Neural progenitor cell (in vitro differentiated cells): ENCODE measurements around the gene OR8U1. TPM values are rescaled to one million over a fixed set of nuclear protein-coding genes. Genes with fewer than 3 reads are reported as not detected.

Source experiments
- DNase-seq: peaks from one replicate; pipeline ENCODE4 v3.0.0-alpha.2; 2016; ENCODE audit warnings: low spot score
- H2AFZ ChIP-seq: fragments of 200-600 bp; sonication (generic); replicated peaks from 2 replicates; pipeline ENCODE4 v1.6.1; 2016; ENCODE audit warnings: antibody characterized with exemption
- H3F3A ChIP-seq: fragments of 200-600 bp; sonication (generic); 2 replicates; pipeline ENCODE4 v1.6.1; 2016; ENCODE audit warnings: antibody characterized with exemption, low read depth
- H3K27ac ChIP-seq: fragments of 200-600 bp; sonication (generic); 2 replicates; pipeline ENCODE4 v1.5.1; 2016; ENCODE audit warnings: mild to moderate bottlenecking
- H3K27me3 ChIP-seq: fragments of 200-600 bp; sonication (generic); 2 replicates; pipeline ENCODE4 v1.6.1; 2016; ENCODE audit warnings: mild to moderate bottlenecking, moderate library complexity
- H3K36me3 ChIP-seq: fragments of 200-600 bp; sonication (generic); 2 replicates; pipeline ENCODE4 v1.5.1; 2016
- H3K4me1 ChIP-seq: fragments of 200-600 bp; sonication (generic); 2 replicates; pipeline ENCODE4 v1.6.1; 2016; ENCODE audit warnings: mixed run types
- H3K4me2 ChIP-seq: fragments of 200-600 bp; sonication (generic); 2 replicates; pipeline ENCODE4 v1.6.1; 2016
- H3K4me3 ChIP-seq: fragments of 200-600 bp; sonication (generic); 2 replicates; pipeline ENCODE4 v1.5.1; 2016
- H3K79me2 ChIP-seq: fragments of 200-600 bp; sonication (generic); 2 replicates; pipeline ENCODE4 v1.6.1; 2016; ENCODE audit warnings: low read depth
- H3K9ac ChIP-seq: fragments of 200-600 bp; sonication (generic); 2 replicates; pipeline ENCODE4 v1.6.1; 2016
- H3K9me3 ChIP-seq: fragments of 200-600 bp; sonication (generic); 2 replicates; pipeline ENCODE4 v1.5.1; 2016; ENCODE audit warnings: low read depth
- H4K20me1 ChIP-seq: fragments of 200-600 bp; sonication (generic); 2 replicates; pipeline ENCODE4 v1.6.1; 2016; ENCODE audit warnings: low read depth
- H3K27ac Mint-ChIP-seq: 3 replicates; pipeline ENCODE4 v1.8.0; 2021; ENCODE audit warnings: mixed read lengths
- H3K27me3 Mint-ChIP-seq: 2 replicates; pipeline ENCODE4 v1.8.0; 2022; ENCODE audit warnings: low read depth, mild to moderate bottlenecking, inconsistent platforms, moderate library complexity, mixed read lengths; ENCODE audit not compliant: insufficient read depth
- H3K36me3 Mint-ChIP-seq: 3 replicates; pipeline ENCODE4 v1.8.0; 2021; ENCODE audit warnings: mixed read lengths
- H3K4me1 Mint-ChIP-seq: 3 replicates; pipeline ENCODE4 v1.8.0; 2021; ENCODE audit warnings: mixed read lengths
- H3K4me3 Mint-ChIP-seq: 3 replicates; pipeline ENCODE4 v1.8.0; 2021; ENCODE audit warnings: mild to moderate bottlenecking, moderate library complexity, mixed read lengths
- H3K9me3 Mint-ChIP-seq: 3 replicates; pipeline ENCODE4 v1.8.0; 2020; ENCODE audit warnings: mixed read lengths
- CTCF ChIP-seq: fragments of 200-600 bp; sonication (generic); IDR thresholded peaks from 2 replicates; pipeline ENCODE4 v1.5.1; 2017; ENCODE audit warnings: antibody characterized with exemption, mild to moderate bottlenecking
- EZH2 ChIP-seq: fragments of 200-600 bp; sonication (generic); IDR thresholded peaks from 2 replicates; pipeline ENCODE4 v1.6.1; 2017; ENCODE audit warnings: antibody characterized with exemption, mild to moderate bottlenecking, moderate library complexity
- EZH2phosphoT487 ChIP-seq: fragments of 200-600 bp; sonication (generic); IDR thresholded peaks from 2 replicates; pipeline ENCODE4 v1.6.1; 2017; ENCODE audit warnings: antibody characterized with exemption
- total RNA-seq: library from RNA; depleted of rRNA; stranded (reverse); fragments of >200 nt; gene quantifications from 2 replicates; pipeline ENCODE4 v1.2.3, GENCODE V29; 2015; ENCODE audit warnings: low replicate concordance

The OR8U1 gene
- total RNA-seq, 1 donor from 2014 or later = not detected

DNA sequence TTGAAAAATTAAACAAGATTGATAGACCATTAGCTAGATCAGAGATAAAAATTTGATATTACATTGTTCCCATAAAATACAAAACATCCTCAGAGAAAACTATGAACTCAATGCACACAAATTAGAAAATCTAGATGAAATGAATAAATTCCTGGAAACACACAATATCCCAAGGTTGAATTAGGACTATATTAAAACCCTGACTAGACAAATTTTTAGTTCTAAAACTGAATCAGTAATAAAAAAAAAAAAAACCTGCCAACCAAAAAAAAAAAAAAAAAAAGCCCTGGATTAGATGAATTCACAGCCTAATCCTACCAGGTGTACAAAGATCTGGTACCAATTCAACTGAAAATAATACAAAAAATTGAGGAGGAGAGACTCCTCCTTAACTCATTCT lies 35.1 kb upstream of the OR8U1 start:
- Histone ChIP-seq H4K20me1 (no peaks in the 10 kb centered on the region), H3F3A (no peaks in the 10 kb centered on the region), H3K27ac (no peak overlapping the region), H2AFZ (no peak overlapping the region), H3K36me3 (no peaks in the 10 kb centered on the region), H3K9me3 (no peaks in the 10 kb centered on the region), H3K79me2 (no peaks in the 10 kb centered on the region), H3K27me3 (no peaks in the 10 kb centered on the region), H3K4me1 (no peaks in the 10 kb centered on the region), H3K4me3 (no peak overlapping the region), H3K4me2 (no peak overlapping the region), H3K9ac (no peak overlapping the region)
- TF ChIP-seq CTCF (no peak), EZH2 (no peak), EZH2phosphoT487 (no peak)
- no peak overlapping the region for H3K4me3 Mint-ChIP-seq
- no peaks in the 10 kb centered on the region for H3K36me3 Mint-ChIP-seq
- H3K27me3 Mint-ChIP-seq = no peaks in the 10 kb centered on the region
- H3K9me3 Mint-ChIP-seq = peaks cover 7% of the 10 kb centered on the region
- DNase-seq = no peak
- no peaks in the 10 kb centered on the region for H3K4me1 Mint-ChIP-seq
- no peak overlapping the region for H3K27ac Mint-ChIP-seq

DNA sequence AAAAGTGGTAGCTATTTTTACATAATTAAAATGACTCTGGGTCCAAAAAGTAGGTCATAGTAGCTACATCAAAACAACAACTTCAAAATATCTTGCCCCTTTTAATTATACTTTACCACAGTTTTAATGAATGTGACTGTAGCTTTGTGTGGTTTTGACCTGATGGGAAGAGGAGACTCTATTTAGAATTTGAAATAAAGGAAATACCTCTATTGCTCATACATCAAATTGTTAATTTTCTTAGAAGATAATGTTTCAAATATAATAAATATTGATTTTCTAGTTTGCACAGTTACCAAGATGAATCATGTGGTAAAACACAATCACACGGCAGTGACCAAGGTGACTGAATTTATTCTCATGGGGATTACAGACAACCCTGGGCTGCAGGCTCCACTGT lies 29.7 kb upstream of the OR8U1 start, which contains the start of gene OR8K1:
Gene OR8K1, plus strand, starts transcription at position 301 of the 400 bp plus-strand sequence. Its CDS starts 0 bp downstream, at position 301.
- DNase-seq = no peak
- Histone ChIP-seq H4K20me1 (no peaks in the 10 kb centered on the region), H3K4me3 (no peak within 1 kb of the TSS), H3F3A (no peaks in the 10 kb centered on the region), H3K36me3 (no peaks in the 10 kb centered on the region), H3K79me2 (no peaks in the 10 kb centered on the region), H3K4me2 (no peak within 1 kb of the TSS), H3K4me1 (no peaks in the 10 kb centered on the region), H3K27ac (no peak within 1 kb of the TSS), H2AFZ (no peak within 1 kb of the TSS), H3K9ac (no peak within 1 kb of the TSS), H3K9me3 (no peaks in the 10 kb centered on the region), H3K27me3 (no peaks in the 10 kb centered on the region)
- Mint-ChIP-seq H3K36me3 (no peaks in the 10 kb centered on the region), H3K9me3 (peaks cover under 1% of the 10 kb centered on the region), H3K27ac (no peak within 1 kb of the TSS), H3K27me3 (no peaks in the 10 kb centered on the region), H3K4me1 (no peaks in the 10 kb centered on the region), H3K4me3 (no peak within 1 kb of the TSS)
- TF ChIP-seq EZH2phosphoT487 (no peak), EZH2 (no peak), CTCF (no peak)

- no peak within 1 kb of the TSS for H3K27ac Mint-ChIP-seq
These were observed 21.4 kb upstream of the OR8U1 start, which contains the start of gene OR8J1 for GRCh38 chr11:56353991-56354390. Gene OR8J1, plus strand, starts transcription at chr11:56354291. Its CDS starts 5,956 bp downstream, at chr11:56360247.

More at GRCh38 chr11:56353991-56354390, 21.4 kb upstream of the OR8U1 start, which contains the start of gene OR8J1:
- no peak within 1 kb of the TSS for H3K4me3 ChIP-seq
- no peaks in the 10 kb centered on the region for H3K9me3 ChIP-seq
- DNase-seq = no peak
- no peaks in the 10 kb centered on the region for H3K4me1 ChIP-seq
- H3K27me3 Mint-ChIP-seq = no peaks in the 10 kb centered on the region
- H2AFZ ChIP-seq = no peak within 1 kb of the TSS
- no peak within 1 kb of the TSS for H3K27ac ChIP-seq
- no peaks in the 10 kb centered on the region for H3K4me1 Mint-ChIP-seq
- H3K27me3 ChIP-seq = no peaks in the 10 kb centered on the region
- no peaks in the 10 kb centered on the region for H3K36me3 Mint-ChIP-seq
- H4K20me1 ChIP-seq = no peaks in the 10 kb centered on the region
- TF ChIP-seq CTCF (no peak), EZH2phosphoT487 (no peak), EZH2 (no peak)
- no peak within 1 kb of the TSS for H3K9ac ChIP-seq
- no peaks in the 10 kb centered on the region for H3F3A ChIP-seq
- H3K4me3 Mint-ChIP-seq = no peak within 1 kb of the TSS
- no peaks in the 10 kb centered on the region for H3K36me3 ChIP-seq
- H3K79me2 ChIP-seq = no peaks in the 10 kb centered on the region
- H3K4me2 ChIP-seq = no peak within 1 kb of the TSS
- H3K9me3 Mint-ChIP-seq = no peaks in the 10 kb centered on the region
